ENCODE results near the gene BAZ1A. TPM values are rescaled to one million over a fixed set of nuclear protein-coding genes. Genes with fewer than 3 reads are reported as not detected.

Gene BAZ1A
- 22.4 and 26.1 TPM in 2 replicates for total RNA-seq

GRCh38 chr14:34875031-34875922, at the start of gene BAZ1A:
Gene BAZ1A (minus strand): TSS chr14:34875360. CDS start chr14:34874604, 756 bp downstream.

GRCh38 chr14:34714320-34715126, 160.6 kb downstream of the BAZ1A start, which contains the start of gene CFL2:
Gene CFL2 (minus strand): TSS chr14:34714593. CDS start chr14:34714540, 53 bp downstream.

Other genes with a start within 250 kb of the BAZ1A start
- 106 and 129 TPM in 2 replicates for gene SNX6, start 245.2 kb downstream of the BAZ1A start, total RNA-seq
- 25.9 and 52.5 TPM in 2 replicates for gene CFL2, start 160.8 kb downstream of the BAZ1A start, total RNA-seq
- gene SRP54, start 107.6 kb upstream of the BAZ1A start, total RNA-seq: 31.3 and 34.4 TPM in 2 replicates
- 27.9 and 39.6 TPM in 2 replicates for gene FAM177A1, start 170.9 kb upstream of the BAZ1A start, total RNA-seq
- gene PPP2R3C, start 246.6 kb upstream of the BAZ1A start, total RNA-seq: 7.7 and 18.3 TPM in 2 replicates
- gene PRORP, start 247.2 kb upstream of the BAZ1A start, total RNA-seq: 30.3 and 39.1 TPM in 2 replicates

Data from mesangial cell (primary cell).